HepG2 (cell line): ENCODE data around the gene GLTPD2. TPM values are rescaled to one million over a fixed set of nuclear protein-coding genes. Genes with fewer than 3 reads are reported as not detected.
A peak's percentile ranks its signal among the peaks of the same experiment; 100 is the strongest.

Source experiments
- BHLHE40 ChIP-seq: IDR thresholded peaks from 2 replicates; pipeline ENCODE4 v1.6.1; 2011; ENCODE audit warnings: low read length, improper control_type of control experiment
- CC2D1A ChIP-seq: sonication (generic); formaldehyde crosslinking; IDR thresholded peaks from 2 replicates; pipeline ENCODE4 v1.8.1; 2023; ENCODE audit warnings: mild to moderate bottlenecking, missing genetic modification reagents
- FOXO1 ChIP-seq: sonication (generic); formaldehyde crosslinking; IDR thresholded peaks from 2 replicates; pipeline ENCODE4 v1.4.0; 2020; ENCODE audit warnings: missing genetic modification reagents
- GATA4 ChIP-seq: sonication (generic); IDR thresholded peaks from 2 replicates; pipeline ENCODE4 v1.6.1; 2016; ENCODE audit warnings: antibody characterized with exemption, low read depth, borderline replicate concordance
- GLI4 ChIP-seq: sonication (generic); formaldehyde crosslinking; IDR thresholded peaks from 2 replicates; pipeline ENCODE4 v1.5.1; 2020; ENCODE audit warnings: missing genetic modification reagents, mild to moderate bottlenecking, moderate library complexity, borderline replicate concordance
- REL ChIP-seq: sonication (generic); formaldehyde crosslinking; conservative IDR thresholded peaks from 2 replicates; pipeline ENCODE4 v1.8.0; 2022; ENCODE audit warnings: mild to moderate bottlenecking, missing genetic modification reagents, moderate library complexity
- SNAPC2 ChIP-seq: sonication (generic); formaldehyde crosslinking; IDR thresholded peaks from 2 replicates; pipeline ENCODE4 v1.8.1; 2022; ENCODE audit warnings: mild to moderate bottlenecking, missing genetic modification reagents
- ZNF224 ChIP-seq: sonication (generic); formaldehyde crosslinking; IDR thresholded peaks from 2 replicates; pipeline ENCODE4 v1.5.0; 2020; ENCODE audit warnings: mild to moderate bottlenecking, missing genetic modification reagents
- ZNF335 ChIP-seq: sonication (generic); formaldehyde crosslinking; IDR thresholded peaks from 2 replicates; pipeline ENCODE4 v1.4.0; 2020; ENCODE audit warnings: missing genetic modification reagents
- ZNF510 ChIP-seq: sonication (generic); formaldehyde crosslinking; IDR thresholded peaks from 2 replicates; pipeline ENCODE4 v1.4.0; 2020; ENCODE audit warnings: low read depth, mild to moderate bottlenecking, missing genetic modification reagents
- ZNF737 ChIP-seq: sonication (generic); formaldehyde crosslinking; IDR thresholded peaks from 2 replicates; pipeline ENCODE4 v1.5.0; 2020; ENCODE audit warnings: missing genetic modification reagents, mild to moderate bottlenecking, borderline replicate concordance
- ZNF891 ChIP-seq: sonication (generic); formaldehyde crosslinking; IDR thresholded peaks from 2 replicates; pipeline ENCODE4 v1.5.0; 2020; ENCODE audit warnings: mild to moderate bottlenecking, missing genetic modification reagents
- polyA plus RNA-seq, 8 experiments: library from polyadenylated mRNA; depleted of rRNA in 3 of 8; stranded (reverse) in 7 of 8; unstranded in 1 of 8; fragments of >200 nt; fragmentation: Illumina TruSeq in 4 of 8; extraction: Trizol in 4 of 8; gene quantifications; 2 replicates each; pipeline versions ENCODE4 v1.2.1 to v1.2.3, GENCODE V29; 2011 to 2016; ENCODE audit warnings: low read depth in 4 of 8, missing spikeins in 1 of 8, mixed read lengths in 1 of 8; ENCODE audit not compliant: insufficient read depth in 1 of 8
- total RNA-seq, 5 experiments: library from RNA; depleted of rRNA; stranded (reverse); fragments of >200 nt; fragmentation: Illumina TruSeq; extraction: Trizol; gene quantifications; 2 replicates each; pipeline ENCODE4 v1.2.3, GENCODE V29; 2016; ENCODE audit warnings: low read depth in 1 of 5
- TF ChIP-seq, protein P1 (sequence below): sonication (generic); formaldehyde crosslinking; IDR thresholded peaks from 2 replicates; pipeline ENCODE4 v1.4.0; 2020; ENCODE audit warnings: mild to moderate bottlenecking, missing genetic modification reagents
- TF ChIP-seq, protein P2 (sequence below): sonication (generic); formaldehyde crosslinking; IDR thresholded peaks from 2 replicates; pipeline ENCODE4 v1.4.0; 2020; ENCODE audit warnings: mild to moderate bottlenecking, missing genetic modification reagents
- TF ChIP-seq, protein P3 (sequence below): sonication (generic); formaldehyde crosslinking; IDR thresholded peaks from 2 replicates; pipeline ENCODE4 v1.4.0; 2020; ENCODE audit warnings: missing genetic modification reagents, borderline replicate concordance
- TF ChIP-seq, protein P4 (sequence below), 2 experiments: sonication (generic) in 1 of 2; formaldehyde crosslinking in 1 of 2; IDR thresholded peaks; 2 replicates each; pipeline versions ENCODE4 v1.4.0 to v1.6.1; 2016 to 2020; ENCODE audit warnings: borderline replicate concordance in 1 of 2, low read depth in 1 of 2, mild to moderate bottlenecking in 1 of 2, missing genetic modification reagents in 1 of 2

The GLTPD2 gene
- total and polyA plus RNA-seq, 2 of the 13 experiments (the other 11 are each of a cell fraction or from before 2014, with no cell fraction given), result 7.5 to 12.9 TPM

DNA sequence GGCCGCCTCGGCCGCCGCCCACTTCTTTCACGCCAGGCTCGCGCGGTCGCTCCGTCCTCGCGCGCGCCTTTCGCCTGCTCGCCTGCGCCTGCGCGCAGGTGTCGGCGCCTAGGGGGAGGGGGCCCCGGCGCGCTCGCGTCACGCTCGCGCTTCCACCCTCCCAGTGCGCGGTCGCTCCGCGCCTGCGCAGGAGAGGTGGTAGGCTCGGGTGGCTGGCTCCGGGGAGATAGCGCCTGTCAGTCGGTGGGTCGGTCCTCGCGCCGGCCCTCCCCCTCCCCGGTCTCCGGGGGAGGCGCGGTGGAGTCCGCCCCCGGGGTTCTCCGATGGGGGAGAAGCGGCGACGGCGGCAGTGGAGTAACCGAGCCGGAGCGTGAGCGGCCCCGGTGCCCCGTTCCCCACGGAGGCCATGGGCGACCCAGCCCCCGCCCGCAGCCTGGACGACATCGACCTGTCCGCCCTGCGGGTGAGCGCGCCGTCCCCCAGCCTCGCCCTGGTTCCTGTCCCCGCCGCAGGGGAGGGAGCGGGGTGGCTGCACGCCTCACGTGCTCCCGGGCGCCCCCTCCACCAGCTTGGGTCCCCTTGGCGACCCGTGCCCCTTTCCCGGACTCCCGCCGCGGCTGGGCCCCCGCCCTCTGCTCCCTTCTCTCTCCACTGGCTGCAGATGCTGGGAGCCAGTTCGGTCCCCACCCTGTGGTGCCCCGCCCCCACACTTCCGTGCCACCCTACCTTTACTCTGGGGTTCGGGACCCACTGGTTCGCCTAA is 44.6 kb downstream of the GLTPD2 start, which contains the start of gene MINK1 (continued):
- TF ChIP-seq, protein P1, sequence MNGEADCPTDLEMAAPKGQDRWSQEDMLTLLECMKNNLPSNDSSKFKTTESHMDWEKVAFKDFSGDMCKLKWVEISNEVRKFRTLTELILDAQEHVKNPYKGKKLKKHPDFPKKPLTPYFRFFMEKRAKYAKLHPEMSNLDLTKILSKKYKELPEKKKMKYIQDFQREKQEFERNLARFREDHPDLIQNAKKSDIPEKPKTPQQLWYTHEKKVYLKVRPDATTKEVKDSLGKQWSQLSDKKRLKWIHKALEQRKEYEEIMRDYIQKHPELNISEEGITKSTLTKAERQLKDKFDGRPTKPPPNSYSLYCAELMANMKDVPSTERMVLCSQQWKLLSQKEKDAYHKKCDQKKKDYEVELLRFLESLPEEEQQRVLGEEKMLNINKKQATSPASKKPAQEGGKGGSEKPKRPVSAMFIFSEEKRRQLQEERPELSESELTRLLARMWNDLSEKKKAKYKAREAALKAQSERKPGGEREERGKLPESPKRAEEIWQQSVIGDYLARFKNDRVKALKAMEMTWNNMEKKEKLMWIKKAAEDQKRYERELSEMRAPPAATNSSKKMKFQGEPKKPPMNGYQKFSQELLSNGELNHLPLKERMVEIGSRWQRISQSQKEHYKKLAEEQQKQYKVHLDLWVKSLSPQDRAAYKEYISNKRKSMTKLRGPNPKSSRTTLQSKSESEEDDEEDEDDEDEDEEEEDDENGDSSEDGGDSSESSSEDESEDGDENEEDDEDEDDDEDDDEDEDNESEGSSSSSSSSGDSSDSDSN, result peak; percentile 53; the same call in 1 of the 2 replicates
- TF ChIP-seq, protein P2, sequence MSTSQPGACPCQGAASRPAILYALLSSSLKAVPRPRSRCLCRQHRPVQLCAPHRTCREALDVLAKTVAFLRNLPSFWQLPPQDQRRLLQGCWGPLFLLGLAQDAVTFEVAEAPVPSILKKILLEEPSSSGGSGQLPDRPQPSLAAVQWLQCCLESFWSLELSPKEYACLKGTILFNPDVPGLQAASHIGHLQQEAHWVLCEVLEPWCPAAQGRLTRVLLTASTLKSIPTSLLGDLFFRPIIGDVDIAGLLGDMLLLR (CRISPR knock-in tag), result peak; percentile 54; the same call in 1 of the 2 replicates
- no peak for TF ChIP-seq CC2D1A (CRISPR knock-in tag)
- no peak for TF ChIP-seq ZNF737 (CRISPR knock-in tag)
- TF ChIP-seq, protein P3, sequence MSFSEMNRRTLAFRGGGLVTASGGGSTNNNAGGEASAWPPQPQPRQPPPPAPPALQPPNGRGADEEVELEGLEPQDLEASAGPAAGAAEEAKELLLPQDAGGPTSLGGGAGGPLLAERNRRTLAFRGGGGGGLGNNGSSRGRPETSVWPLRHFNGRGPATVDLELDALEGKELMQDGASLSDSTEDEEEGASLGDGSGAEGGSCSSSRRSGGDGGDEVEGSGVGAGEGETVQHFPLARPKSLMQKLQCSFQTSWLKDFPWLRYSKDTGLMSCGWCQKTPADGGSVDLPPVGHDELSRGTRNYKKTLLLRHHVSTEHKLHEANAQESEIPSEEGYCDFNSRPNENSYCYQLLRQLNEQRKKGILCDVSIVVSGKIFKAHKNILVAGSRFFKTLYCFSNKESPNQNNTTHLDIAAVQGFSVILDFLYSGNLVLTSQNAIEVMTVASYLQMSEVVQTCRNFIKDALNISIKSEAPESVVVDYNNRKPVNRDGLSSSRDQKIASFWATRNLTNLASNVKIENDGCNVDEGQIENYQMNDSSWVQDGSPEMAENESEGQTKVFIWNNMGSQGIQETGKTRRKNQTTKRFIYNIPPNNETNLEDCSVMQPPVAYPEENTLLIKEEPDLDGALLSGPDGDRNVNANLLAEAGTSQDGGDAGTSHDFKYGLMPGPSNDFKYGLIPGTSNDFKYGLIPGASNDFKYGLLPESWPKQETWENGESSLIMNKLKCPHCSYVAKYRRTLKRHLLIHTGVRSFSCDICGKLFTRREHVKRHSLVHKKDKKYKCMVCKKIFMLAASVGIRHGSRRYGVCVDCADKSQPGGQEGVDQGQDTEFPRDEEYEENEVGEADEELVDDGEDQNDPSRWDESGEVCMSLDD, result no peak
- TF ChIP-seq ZNF510 (CRISPR knock-in tag), result no peak
- no peak for TF ChIP-seq FOXO1 (CRISPR knock-in tag)
- TF ChIP-seq BHLHE40, result peak; percentile 35; the same call in 1 of the 2 replicates
- TF ChIP-seq ZNF891 (CRISPR knock-in tag), result no peak
- no peak for TF ChIP-seq GLI4 (CRISPR knock-in tag)
- 0 out of 2 replicates have a peak, but pooled peaks have one; percentile 50 for TF ChIP-seq SNAPC2 (CRISPR knock-in tag)
- no peak for TF ChIP-seq REL (CRISPR knock-in tag)
- TF ChIP-seq, protein P4, sequence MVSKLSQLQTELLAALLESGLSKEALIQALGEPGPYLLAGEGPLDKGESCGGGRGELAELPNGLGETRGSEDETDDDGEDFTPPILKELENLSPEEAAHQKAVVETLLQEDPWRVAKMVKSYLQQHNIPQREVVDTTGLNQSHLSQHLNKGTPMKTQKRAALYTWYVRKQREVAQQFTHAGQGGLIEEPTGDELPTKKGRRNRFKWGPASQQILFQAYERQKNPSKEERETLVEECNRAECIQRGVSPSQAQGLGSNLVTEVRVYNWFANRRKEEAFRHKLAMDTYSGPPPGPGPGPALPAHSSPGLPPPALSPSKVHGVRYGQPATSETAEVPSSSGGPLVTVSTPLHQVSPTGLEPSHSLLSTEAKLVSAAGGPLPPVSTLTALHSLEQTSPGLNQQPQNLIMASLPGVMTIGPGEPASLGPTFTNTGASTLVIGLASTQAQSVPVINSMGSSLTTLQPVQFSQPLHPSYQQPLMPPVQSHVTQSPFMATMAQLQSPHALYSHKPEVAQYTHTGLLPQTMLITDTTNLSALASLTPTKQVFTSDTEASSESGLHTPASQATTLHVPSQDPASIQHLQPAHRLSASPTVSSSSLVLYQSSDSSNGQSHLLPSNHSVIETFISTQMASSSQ (IDR thresholded peaks at IDR 0.05; ENCODE audit: low read depth), result no peak
- TF ChIP-seq, protein P4 (CRISPR knock-in tag; IDR thresholded peaks at IDR 0.05; ENCODE audit: borderline replicate concordance), result no peak
- TF ChIP-seq GATA4, result no peak
- TF ChIP-seq ZNF335 (CRISPR knock-in tag), result no peak
- no peak; the same call in 1 of the 2 replicates for TF ChIP-seq ZNF224 (CRISPR knock-in tag)
